HEK293 (cell line): Measurements from ENCODE around the gene SLC22A31.

Source experiments
- CTCF ChIA-PET: fragments of 350-600 bp; formaldehyde crosslinking; extraction: SDS; loops from one replicate; lab custom pipeline; 2021; ENCODE audit warnings: antibody characterized with exemption; lab: Yijun Ruan, JAX
- POLR2A ChIA-PET: fragments of 300-600 bp; formaldehyde crosslinking; extraction: SDS; loops from one replicate; lab custom pipeline; 2020; ENCODE audit warnings: antibody characterized with exemption, inconsistent platforms; lab: Yijun Ruan, JAX
- H3K27ac ChIP-seq: fragments of 200-500 bp; sonication (Bioruptor generic); 2 replicates; pipeline ENCODE4 v1.5.1; 2014; ENCODE audit warnings: low read depth, low read length, control low read depth, inconsistent platforms; ENCODE audit errors: extremely low read depth
- H3K36me3 ChIP-seq, 2 experiments: fragments of 200-500 bp in 1 of 2; sonication (Bioruptor generic) in 1 of 2; 1 replicate in 1 of 2; 2 replicates in 1 of 2; pipeline ENCODE4 v1.5.1; 2014 to 2017; ENCODE audit warnings: inconsistent platforms in 2 of 2, low read length in 2 of 2; ENCODE audit not compliant: control insufficient read depth in 2 of 2, insufficient read depth in 1 of 2
- H3K4me1 ChIP-seq: fragments of 200-500 bp; sonication (Bioruptor generic); 2 replicates; pipeline ENCODE4 v1.5.1; 2014; ENCODE audit warnings: mild to moderate bottlenecking, low read length, inconsistent platforms; ENCODE audit not compliant: control insufficient read depth, insufficient read depth
- H3K4me3 ChIP-seq: 2 replicates; pipeline ENCODE4 v1.5.1; 2011; ENCODE audit warnings: low read depth, mild to moderate bottlenecking, control low read depth, low read length, moderate library complexity
- H3K9me3 ChIP-seq: fragments of 200-500 bp; sonication (Bioruptor generic); 2 replicates; pipeline ENCODE4 v1.5.1; 2014; ENCODE audit warnings: low read depth, low read length, inconsistent platforms; ENCODE audit not compliant: control insufficient read depth, insufficient read depth
- GLI2 ChIP-seq: fragments of 450-650 bp; formaldehyde crosslinking; IDR thresholded peaks from 2 replicates; pipeline ENCODE4; 2017; ENCODE audit warnings: missing biosample characterization, missing genetic modification characterization, low read depth, borderline replicate concordance
- HOXD13 ChIP-seq: sonication (generic); formaldehyde crosslinking; IDR thresholded peaks from 2 replicates; pipeline ENCODE4 v1.8.0; 2022; ENCODE audit warnings: missing genetic modification reagents, borderline replicate concordance
- IKZF3 ChIP-seq: fragments of 450-650 bp; IDR thresholded peaks from 2 replicates; pipeline ENCODE4 v1.5.0; 2018; ENCODE audit warnings: missing biosample characterization, mild to moderate bottlenecking, missing genetic modification characterization, moderate library complexity
- KLF10 ChIP-seq: fragments of 450-650 bp; IDR thresholded peaks from 2 replicates; pipeline ENCODE4 v1.5.1; 2018; ENCODE audit warnings: missing biosample characterization, mild to moderate bottlenecking, missing genetic modification characterization
- KLF8 ChIP-seq: fragments of 450-650 bp; formaldehyde crosslinking; IDR thresholded peaks from 2 replicates; pipeline ENCODE4 v1.5.1; 2016; ENCODE audit warnings: missing biosample characterization, missing genetic modification characterization
- TCF7L2 ChIP-seq: IDR thresholded peaks from 2 replicates; pipeline ENCODE4 v1.6.1; 2011; ENCODE audit warnings: low read depth, mild to moderate bottlenecking, inconsistent platforms, low read length, moderate library complexity, borderline replicate concordance
- ZBTB48 ChIP-seq: fragments of 450-650 bp; formaldehyde crosslinking; IDR thresholded peaks from 2 replicates; pipeline ENCODE4 v1.5.1; 2016; ENCODE audit warnings: missing biosample characterization, missing genetic modification characterization
- ZFP41 ChIP-seq: fragments of 450-650 bp; formaldehyde crosslinking; IDR thresholded peaks from 2 replicates; pipeline ENCODE4 v1.5.1; 2016; ENCODE audit warnings: missing biosample characterization, missing genetic modification characterization, borderline replicate concordance
- ZFP69B ChIP-seq: fragments of 450-650 bp; formaldehyde crosslinking; IDR thresholded peaks from 2 replicates; pipeline ENCODE4 v1.5.1; 2016; ENCODE audit warnings: missing biosample characterization, missing genetic modification characterization
- ZNF155 ChIP-seq: fragments of 450-650 bp; formaldehyde crosslinking; IDR thresholded peaks from 2 replicates; pipeline ENCODE4 v1.5.1; 2016; ENCODE audit warnings: missing biosample characterization, missing genetic modification characterization
- ZNF214 ChIP-seq: fragments of 450-650 bp; formaldehyde crosslinking; IDR thresholded peaks from 2 replicates; pipeline ENCODE4 v1.5.1; 2017; ENCODE audit warnings: missing biosample characterization, mild to moderate bottlenecking, missing genetic modification characterization, borderline replicate concordance
- ZNF221 ChIP-seq: fragments of 450-650 bp; formaldehyde crosslinking; IDR thresholded peaks from 2 replicates; pipeline ENCODE4 v1.5.1; 2017; ENCODE audit warnings: missing biosample characterization, missing genetic modification characterization, borderline replicate concordance
- ZNF24 ChIP-seq: fragments of 450-650 bp; formaldehyde crosslinking; IDR thresholded peaks from 2 replicates; pipeline ENCODE4 v1.5.1; 2016; ENCODE audit warnings: missing biosample characterization, missing genetic modification characterization
- ZNF335 ChIP-seq: fragments of 450-650 bp; formaldehyde crosslinking; conservative IDR thresholded peaks from 2 replicates; pipeline ENCODE4 v1.5.1; 2016; ENCODE audit warnings: missing biosample characterization, missing genetic modification characterization
- ZNF529 ChIP-seq: fragments of 450-650 bp; formaldehyde crosslinking; IDR thresholded peaks from 2 replicates; pipeline ENCODE4 v1.5.1; 2017; ENCODE audit warnings: missing genetic modification characterization, missing biosample characterization; ENCODE audit not compliant: insufficient replicate concordance
- ZNF549 ChIP-seq: fragments of 450-650 bp; IDR thresholded peaks from 2 replicates; pipeline ENCODE4 v1.5.1; 2018; ENCODE audit warnings: missing biosample characterization, missing genetic modification characterization, mild to moderate bottlenecking, inconsistent platforms, moderate library complexity
- ZNF558 ChIP-seq: fragments of 450-650 bp; formaldehyde crosslinking; IDR thresholded peaks from 2 replicates; pipeline ENCODE4 v1.5.1; 2016; ENCODE audit warnings: missing biosample characterization, missing genetic modification characterization
- ZNF571 ChIP-seq: fragments of 450-650 bp; formaldehyde crosslinking; IDR thresholded peaks from 2 replicates; pipeline ENCODE4 v1.5.0; 2017; ENCODE audit warnings: missing biosample characterization, missing genetic modification characterization
- ZNF585B ChIP-seq: fragments of 450-650 bp; formaldehyde crosslinking; IDR thresholded peaks from 2 replicates; pipeline ENCODE4 v1.5.1; 2016; ENCODE audit warnings: missing biosample characterization, missing genetic modification characterization
- ZNF596 ChIP-seq: fragments of 450-650 bp; IDR thresholded peaks from 2 replicates; pipeline ENCODE4 v1.5.0; 2018; ENCODE audit warnings: missing biosample characterization, mild to moderate bottlenecking, missing genetic modification characterization, moderate library complexity
- ZNF600 ChIP-seq: fragments of 450-650 bp; formaldehyde crosslinking; IDR thresholded peaks from 2 replicates; pipeline ENCODE4 v1.5.1; 2016; ENCODE audit warnings: missing biosample characterization, missing genetic modification characterization
- ZNF660 ChIP-seq: fragments of 450-650 bp; IDR thresholded peaks from 2 replicates; pipeline ENCODE4 v1.5.1; 2018; ENCODE audit warnings: missing biosample characterization, mild to moderate bottlenecking, missing genetic modification characterization
- TF ChIP-seq, protein P1 (sequence below): IDR thresholded peaks from 2 replicates; pipeline ENCODE4 v1.6.1; 2011; ENCODE audit warnings: mild to moderate bottlenecking, low read depth, low read length, borderline replicate concordance
- TF ChIP-seq, protein P2 (sequence below): fragments of 450-650 bp; formaldehyde crosslinking; IDR thresholded peaks from 2 replicates; pipeline ENCODE4 v1.5.1; 2016; ENCODE audit warnings: missing biosample characterization, missing genetic modification characterization, borderline replicate concordance
- TF ChIP-seq, protein P3 (sequence below): fragments of 450-650 bp; formaldehyde crosslinking; IDR thresholded peaks from 2 replicates; pipeline ENCODE4 v1.5.1; 2016; ENCODE audit warnings: missing biosample characterization, missing genetic modification characterization
- TF ChIP-seq, protein P4 (sequence below): fragments of 450-650 bp; formaldehyde crosslinking; IDR thresholded peaks from 2 replicates; pipeline ENCODE4 v1.5.1; 2016; ENCODE audit warnings: missing biosample characterization, missing genetic modification characterization

Gene SLC22A31

DNA sequence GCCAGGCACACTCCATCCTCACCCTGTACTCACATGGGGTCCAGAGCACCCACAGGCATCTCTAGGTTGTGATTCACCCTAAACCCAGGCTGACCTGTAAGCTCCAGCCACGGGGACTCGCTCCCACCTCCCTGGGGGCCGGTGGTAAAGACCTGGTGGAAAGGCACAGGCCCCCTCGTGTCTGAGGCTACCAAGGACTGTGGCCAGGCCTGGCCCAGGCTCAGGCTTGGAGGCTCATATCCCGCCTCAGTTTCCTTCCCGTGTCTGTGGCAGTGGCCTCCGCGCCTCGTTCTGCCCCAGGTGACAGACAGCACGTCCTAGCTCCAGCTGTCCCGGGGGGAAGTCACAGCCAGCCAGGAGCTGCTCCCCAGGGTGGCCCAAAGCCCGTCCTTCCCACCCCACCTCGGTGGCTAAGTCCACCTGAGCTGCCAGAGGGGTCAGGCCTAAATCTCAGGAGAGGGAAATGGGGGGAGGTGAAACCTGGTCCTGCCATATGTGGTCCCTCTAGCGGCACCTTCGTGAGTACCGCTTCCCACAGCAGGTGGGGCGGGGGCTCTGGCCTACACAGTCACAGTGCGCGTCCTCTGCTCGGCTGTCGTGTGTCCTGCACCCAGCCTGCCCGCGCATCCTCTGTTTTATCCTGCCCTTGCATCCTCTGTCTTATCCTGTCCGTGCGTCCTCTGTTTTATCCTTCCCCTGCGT, 16.2 kb downstream of the SLC22A31 start (continued):
- TF ChIP-seq KLF8 (tag by site-specific recombination) (no peak), TCF7L2 (no peak), ZFP69B (no peak), ZNF529 (no peak), ZBTB48 (tag by site-specific recombination) (no peak), ZNF549 (tag by site-specific recombination) (no peak), ZNF155 (tag by site-specific recombination) (no peak)
- TF ChIP-seq, protein P1, sequence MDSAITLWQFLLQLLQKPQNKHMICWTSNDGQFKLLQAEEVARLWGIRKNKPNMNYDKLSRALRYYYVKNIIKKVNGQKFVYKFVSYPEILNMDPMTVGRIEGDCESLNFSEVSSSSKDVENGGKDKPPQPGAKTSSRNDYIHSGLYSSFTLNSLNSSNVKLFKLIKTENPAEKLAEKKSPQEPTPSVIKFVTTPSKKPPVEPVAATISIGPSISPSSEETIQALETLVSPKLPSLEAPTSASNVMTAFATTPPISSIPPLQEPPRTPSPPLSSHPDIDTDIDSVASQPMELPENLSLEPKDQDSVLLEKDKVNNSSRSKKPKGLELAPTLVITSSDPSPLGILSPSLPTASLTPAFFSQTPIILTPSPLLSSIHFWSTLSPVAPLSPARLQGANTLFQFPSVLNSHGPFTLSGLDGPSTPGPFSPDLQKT = no peak
- TF ChIP-seq, protein P2, sequence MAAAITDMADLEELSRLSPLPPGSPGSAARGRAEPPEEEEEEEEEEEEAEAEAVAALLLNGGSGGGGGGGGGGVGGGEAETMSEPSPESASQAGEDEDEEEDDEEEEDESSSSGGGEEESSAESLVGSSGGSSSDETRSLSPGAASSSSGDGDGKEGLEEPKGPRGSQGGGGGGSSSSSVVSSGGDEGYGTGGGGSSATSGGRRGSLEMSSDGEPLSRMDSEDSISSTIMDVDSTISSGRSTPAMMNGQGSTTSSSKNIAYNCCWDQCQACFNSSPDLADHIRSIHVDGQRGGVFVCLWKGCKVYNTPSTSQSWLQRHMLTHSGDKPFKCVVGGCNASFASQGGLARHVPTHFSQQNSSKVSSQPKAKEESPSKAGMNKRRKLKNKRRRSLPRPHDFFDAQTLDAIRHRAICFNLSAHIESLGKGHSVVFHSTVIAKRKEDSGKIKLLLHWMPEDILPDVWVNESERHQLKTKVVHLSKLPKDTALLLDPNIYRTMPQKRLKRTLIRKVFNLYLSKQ (tag by site-specific recombination) = no peak

DNA sequence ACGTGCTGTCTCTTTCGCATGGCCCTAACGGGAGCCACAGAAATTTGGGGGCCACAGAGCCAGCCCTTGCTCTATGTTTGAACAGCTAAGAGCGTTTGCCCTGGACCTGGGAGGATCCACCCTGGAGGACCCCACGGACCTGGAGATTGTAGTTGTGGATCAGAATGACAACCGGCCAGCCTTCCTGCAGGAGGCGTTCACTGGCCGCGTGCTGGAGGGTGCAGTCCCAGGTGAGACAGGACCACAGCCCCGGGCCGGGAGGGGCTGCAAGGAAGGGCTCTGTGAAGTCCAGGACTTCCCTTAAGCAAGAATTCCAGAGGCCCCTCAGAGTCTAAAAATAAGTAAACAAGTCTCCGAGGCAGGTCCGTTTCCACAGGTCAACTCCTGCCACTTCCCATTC, 16.9 kb downstream of the SLC22A31 start:
- no peak overlapping the region for H3K4me3 ChIP-seq
- ChIA-PET CTCF (interaction anchor here (0.6 kb wide), 1 partner anchor 159 kb away, joined by 3 read pairs; no protein-coding TSS in a partner anchor), POLR2A (no interaction called here)

DNA sequence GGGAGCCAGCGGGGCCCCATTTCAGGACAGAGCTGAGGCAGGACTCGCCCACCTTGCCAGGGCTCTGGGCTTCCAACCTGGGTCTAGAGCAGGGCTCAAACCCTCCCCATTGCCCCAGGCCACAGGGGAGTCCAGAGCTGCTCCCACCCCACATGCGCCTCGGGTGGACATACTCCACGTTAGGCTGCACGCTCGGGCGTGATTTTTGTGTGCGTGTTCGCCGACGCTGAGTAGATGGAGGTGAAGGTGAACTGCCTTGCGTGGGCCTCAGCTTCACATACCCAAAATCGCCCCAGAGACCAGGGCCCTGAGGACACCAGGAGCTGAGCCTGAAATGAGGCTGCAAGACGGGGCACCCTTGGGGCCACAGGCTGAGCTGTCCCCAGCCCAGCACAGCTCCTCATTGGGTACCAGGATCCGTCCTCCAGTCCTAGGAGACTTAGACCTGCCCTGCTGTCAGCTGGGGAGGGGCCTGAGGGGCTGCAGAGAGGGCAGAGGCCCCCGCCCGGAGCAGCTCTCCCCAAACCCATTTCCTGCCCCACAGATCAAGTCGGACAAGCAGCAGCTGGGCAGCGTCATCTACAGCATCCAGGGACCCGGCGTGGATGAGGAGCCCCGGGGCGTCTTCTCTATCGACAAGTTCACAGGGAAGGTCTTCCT, 20.6 kb downstream of the SLC22A31 start:
- no peaks in the 10 kb centered on the region for H3K4me1 ChIP-seq
- H3K27ac ChIP-seq = no peak overlapping the region
- H3K36me3 ChIP-seq = no peaks in the 10 kb centered on the region
- H3K4me3 ChIP-seq = no peak overlapping the region
- POLR2A ChIA-PET = no interaction called here
- CTCF ChIA-PET = no interaction called here
- TF ChIP-seq ZNF214 (tag by site-specific recombination) = no peak
- TF ChIP-seq, protein P3, sequence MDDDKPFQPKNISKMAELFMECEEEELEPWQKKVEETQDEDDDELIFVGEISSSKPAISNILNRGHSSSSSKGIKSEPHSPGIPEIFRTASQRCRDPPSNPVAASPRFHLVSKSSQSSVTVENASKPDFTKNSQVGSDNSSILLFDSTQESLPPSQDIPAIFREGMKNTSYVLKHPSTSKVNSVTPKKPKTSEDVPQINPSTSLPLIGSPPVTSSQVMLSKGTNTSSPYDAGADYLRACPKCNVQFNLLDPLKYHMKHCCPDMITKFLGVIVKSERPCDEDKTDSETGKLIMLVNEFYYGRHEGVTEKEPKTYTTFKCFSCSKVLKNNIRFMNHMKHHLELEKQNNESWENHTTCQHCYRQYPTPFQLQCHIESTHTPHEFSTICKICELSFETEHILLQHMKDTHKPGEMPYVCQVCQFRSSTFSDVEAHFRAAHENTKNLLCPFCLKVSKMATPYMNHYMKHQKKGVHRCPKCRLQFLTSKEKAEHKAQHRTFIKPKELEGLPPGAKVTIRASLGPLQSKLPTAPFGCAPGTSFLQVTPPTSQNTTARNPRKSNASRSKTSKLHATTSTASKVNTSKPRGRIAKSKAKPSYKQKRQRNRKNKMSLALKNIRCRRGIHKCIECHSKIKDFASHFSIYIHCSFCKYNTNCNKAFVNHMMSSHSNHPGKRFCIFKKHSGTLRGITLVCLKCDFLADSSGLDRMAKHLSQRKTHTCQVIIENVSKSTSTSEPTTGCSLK (tag by site-specific recombination) = no peak
- TF ChIP-seq IKZF3 (tag by site-specific recombination) = no peak
- no peak for TF ChIP-seq KLF10 (tag by site-specific recombination)
- TF ChIP-seq ZNF221 (tag by site-specific recombination) = no peak
- no peak for TF ChIP-seq ZNF571 (tag by site-specific recombination)
- no peak for TF ChIP-seq ZNF585B (tag by site-specific recombination)
- H3K9me3 ChIP-seq = no peaks in the 10 kb centered on the region

More for the DNA sequence above, 16.9 kb downstream of the SLC22A31 start:
- Histone ChIP-seq H3K4me1 (no peaks in the 10 kb centered on the region), H3K9me3 (no peaks in the 10 kb centered on the region), H3K36me3 (no peaks in the 10 kb centered on the region), H3K27ac (no peak overlapping the region)
- no peak for TF ChIP-seq HOXD13 (CRISPR knock-in tag)
- TF ChIP-seq, protein P4, sequence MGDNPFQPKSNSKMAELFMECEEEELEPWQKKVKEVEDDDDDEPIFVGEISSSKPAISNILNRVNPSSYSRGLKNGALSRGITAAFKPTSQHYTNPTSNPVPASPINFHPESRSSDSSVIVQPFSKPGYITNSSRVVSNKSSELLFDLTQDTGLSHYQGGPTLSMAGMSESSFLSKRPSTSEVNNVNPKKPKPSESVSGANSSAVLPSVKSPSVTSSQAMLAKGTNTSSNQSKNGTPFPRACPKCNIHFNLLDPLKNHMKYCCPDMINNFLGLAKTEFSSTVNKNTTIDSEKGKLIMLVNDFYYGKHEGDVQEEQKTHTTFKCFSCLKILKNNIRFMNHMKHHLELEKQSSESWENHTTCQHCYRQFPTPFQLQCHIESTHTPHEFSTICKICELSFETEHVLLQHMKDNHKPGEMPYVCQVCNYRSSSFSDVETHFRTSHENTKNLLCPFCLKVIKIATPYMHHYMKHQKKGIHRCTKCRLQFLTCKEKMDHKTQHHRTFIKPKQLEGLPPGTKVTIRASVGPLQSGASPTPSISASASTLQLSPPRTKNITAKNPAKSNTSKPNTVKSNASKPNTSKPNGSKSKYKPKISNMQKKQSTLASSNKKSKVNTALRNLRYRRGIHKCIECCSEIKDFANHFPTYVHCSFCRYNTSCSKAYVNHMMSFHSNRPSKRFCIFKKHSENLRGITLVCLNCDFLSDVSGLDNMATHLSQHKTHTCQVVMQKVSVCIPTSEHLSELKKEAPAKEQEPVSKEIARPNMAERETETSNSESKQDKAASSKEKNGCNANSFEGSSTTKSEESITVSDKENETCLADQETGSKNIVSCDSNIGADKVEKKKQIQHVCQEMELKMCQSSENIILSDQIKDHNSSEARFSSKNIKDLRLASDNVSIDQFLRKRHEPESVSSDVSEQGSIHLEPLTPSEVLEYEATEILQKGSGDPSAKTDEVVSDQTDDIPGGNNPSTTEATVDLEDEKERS (tag by site-specific recombination) = no peak
- TF ChIP-seq ZNF660 = no peak
- TF ChIP-seq GLI2 (tag by site-specific recombination) = no peak
- TF ChIP-seq ZNF596 = no peak
- no peak for TF ChIP-seq ZNF600
- no peak for TF ChIP-seq ZNF558 (tag by site-specific recombination)
- no peak for TF ChIP-seq ZFP41 (tag by site-specific recombination)
- TF ChIP-seq ZNF335 = no peak
- no peak for TF ChIP-seq ZNF24
